Measurements from ENCODE around the gene PARP11. TPM values are rescaled to one million over a fixed set of nuclear protein-coding genes. Genes with fewer than 3 reads are reported as not detected.
A peak's percentile ranks its signal among the peaks of the same experiment; 100 is the strongest.

The PARP11 gene
- total and polyA plus RNA-seq, 2 donors (not counting 3 experiments of a cell fraction or from before 2014, with no cell fraction given): 3.0 to 4.9 TPM

- ChIA-PET CTCF (interaction anchor here (0.6 to 4.1 kb wide), 10 partner anchors 11 to 1077 kb away, joined by 3 to 51 read pairs (median 4); partner anchors contain the start of gene CRACR2A), POLR2A (no interaction called here)
- Histone ChIP-seq H3K4me2 (ENCODE audit: insufficient read depth, low read length) (no peak overlapping the region), H3K9me3 (replicated peaks; ENCODE audit: control insufficient read depth, insufficient read depth, low read length) (no peaks in the 10 kb centered on the region), H3K4me1 (ENCODE audit: control insufficient read depth, extremely low read depth, insufficient read depth, low read length) (peaks cover 8% of the 10 kb centered on the region), H3K9me1 (replicated peaks; ENCODE audit: control insufficient read depth, extremely low read depth, insufficient read depth, low read length) (no peaks in the 10 kb centered on the region), H3K36me3 (ENCODE audit: control insufficient read depth in 2 of 2, extremely low read depth in 1 of 2, insufficient read depth in 2 of 2, low read length in 2 of 2) (no peaks in the 10 kb centered on the region), H3K9ac (replicated peaks; ENCODE audit: extremely low read depth, insufficient read depth, low read length) (no peak overlapping the region), H3K79me2 (ENCODE audit: control insufficient read depth, insufficient read depth, low read length) (no peaks in the 10 kb centered on the region), H3K4me3 (replicated peaks in 1 of 3; ENCODE audit: insufficient read depth in 1 of 3, low read depth in 1 of 3, low read length in 3 of 3) (no peak overlapping the region), H3K27me3 (ENCODE audit: control insufficient read depth in 2 of 2, insufficient read depth in 2 of 2, low read length in 2 of 2) (peaks cover 10 to 12% of the 10 kb centered on the region in 2 experiments), H3K27ac (ENCODE audit: insufficient read depth, low read depth, low read length) (no peak overlapping the region), H2AFZ (ENCODE audit: low read depth, low read length) (no peak overlapping the region), H4K20me1 (replicated peaks; ENCODE audit: control insufficient read depth, extremely low read depth, insufficient read depth, low read length) (no peaks in the 10 kb centered on the region)
- DNase-seq (ENCODE audit: low read depth, low spot score) (peak; percentile 42), FAIRE-seq (peak; percentile 52)
- TF ChIP-seq JUN (IDR thresholded peaks at IDR 0.05; ENCODE audit: borderline replicate concordance, insufficient read depth, insufficient read length, low read depth): peak; percentile 72
- peak; percentile 61 for TF ChIP-seq FOS (IDR thresholded peaks at IDR 0.05; ENCODE audit: borderline replicate concordance, insufficient read depth, low read length)
- TF ChIP-seq CTCF (IDR thresholded peaks at IDR 0.05; ENCODE audit: extremely low read depth in 1 of 2, insufficient read depth in 1 of 2, low read depth in 1 of 2, low read length in 2 of 2): no peak
- intact Hi-C loops (cut with micrococcal nuclease): loop anchor here (1.0 to 10.0 kb wide), 2 partner anchors 19 to 278 kb away; partner anchors contain the start of genes CRACR2A and PRMT8
- BruUV-seq (replicated peaks): no TSS peak
- dilution Hi-C loops (cut with MboI; ENCODE audit: extremely low pct_ligation_motif_present, low sequenced_read_pairs): no loop called here
Observed at GRCh38 chr12:3772380-3772779, 100.8 kb downstream of the PARP11 start.

DNA sequence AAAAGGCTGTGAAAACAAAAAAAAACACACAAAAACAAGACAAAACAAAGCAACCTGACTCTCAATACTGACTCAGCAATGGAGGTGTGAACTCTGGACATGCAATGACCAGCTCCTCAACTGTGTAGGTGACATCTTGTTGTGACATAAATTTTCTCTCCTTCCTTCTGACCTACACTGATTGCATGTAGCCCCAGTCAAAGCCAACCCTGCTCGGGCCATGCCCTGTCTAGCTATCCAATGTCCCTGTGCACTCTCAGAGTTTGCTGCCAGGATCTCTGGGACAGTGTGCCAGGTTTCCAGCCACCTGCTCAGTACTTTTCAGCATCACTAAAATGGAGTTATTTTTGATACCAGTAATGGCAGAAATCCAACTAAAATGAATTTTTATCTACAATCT, 101.3 kb downstream of the PARP11 start:
- H3K27ac ChIP-seq (ENCODE audit: insufficient read depth, low read depth, low read length): no peak overlapping the region
- FAIRE-seq (no peak), DNase-seq (ENCODE audit: low read depth, low spot score) (no peak)
- peaks cover 10 to 12% of the 10 kb centered on the region in 2 experiments for H3K27me3 ChIP-seq (ENCODE audit: control insufficient read depth in 2 of 2, insufficient read depth in 2 of 2, low read length in 2 of 2)
- no peak overlapping the region for H3K4me3 ChIP-seq (replicated peaks in 1 of 3; ENCODE audit: insufficient read depth in 1 of 3, low read depth in 1 of 3, low read length in 3 of 3)
- no peaks in the 10 kb centered on the region for H3K79me2 ChIP-seq (ENCODE audit: control insufficient read depth, insufficient read depth, low read length)
- no peak overlapping the region for H3K4me2 ChIP-seq (ENCODE audit: insufficient read depth, low read length)
- H2AFZ ChIP-seq (ENCODE audit: low read depth, low read length): no peak overlapping the region
- H3K36me3 ChIP-seq (ENCODE audit: control insufficient read depth in 2 of 2, extremely low read depth in 1 of 2, insufficient read depth in 2 of 2, low read length in 2 of 2): no peaks in the 10 kb centered on the region
- no peaks in the 10 kb centered on the region for H3K9me1 ChIP-seq (replicated peaks; ENCODE audit: control insufficient read depth, extremely low read depth, insufficient read depth, low read length)
- intact Hi-C loops (cut with micrococcal nuclease): loop anchor here (1.0 to 10.0 kb wide), 2 partner anchors 19 to 277 kb away; partner anchors contain the start of genes CRACR2A and PRMT8
- no peaks in the 10 kb centered on the region for H3K9me3 ChIP-seq (replicated peaks; ENCODE audit: control insufficient read depth, insufficient read depth, low read length)
- H3K9ac ChIP-seq (replicated peaks; ENCODE audit: extremely low read depth, insufficient read depth, low read length): no peak overlapping the region
- ChIA-PET POLR2A (no interaction called here), CTCF (interaction anchor here (0.6 to 4.1 kb wide), 9 partner anchors 10 to 1077 kb away, joined by 3 to 51 read pairs (median 4); partner anchors contain the start of gene CRACR2A)
- no peaks in the 10 kb centered on the region for H4K20me1 ChIP-seq (replicated peaks; ENCODE audit: control insufficient read depth, extremely low read depth, insufficient read depth, low read length)
- BruUV-seq (replicated peaks): no TSS peak
- TF ChIP-seq MAX (IDR thresholded peaks at IDR 0.05; ENCODE audit: insufficient read depth, insufficient read length) (no peak), EZH2 (IDR thresholded peaks at IDR 0.05; ENCODE audit: borderline replicate concordance, low read depth, low read length, severe bottlenecking) (no peak), FOS (IDR thresholded peaks at IDR 0.05; ENCODE audit: borderline replicate concordance, insufficient read depth, low read length) (no peak)
- peaks cover 8% of the 10 kb centered on the region for H3K4me1 ChIP-seq (ENCODE audit: control insufficient read depth, extremely low read depth, insufficient read depth, low read length)
- dilution Hi-C loops (cut with MboI; ENCODE audit: extremely low pct_ligation_motif_present, low sequenced_read_pairs): no loop called here

Measured in endothelial cell of umbilical vein (primary cell).